Natural killer cell (primary cell): ENCODE results near the gene MOBP. TPM values are rescaled to one million over a fixed set of nuclear protein-coding genes. Genes with fewer than 3 reads are reported as not detected.

Experiments used
- ATAC-seq, 3 donors: fragments of 150-1000 bp in 2 of 3; fragments of 200-7000 bp in 1 of 3; cut with Tn5 transposase; 1 replicate in 1 of 3; 2 replicates in 2 of 3; pipeline ENCODE4 v1.10.0; 2021; ENCODE audit warnings: mild to moderate bottlenecking in 2 of 3, moderate library complexity in 2 of 3
- DNase-seq, 2 donors: peaks; one replicate each; pipeline versions ENCODE4 v3.0.0 to v3.0.0-alpha.2; 2013 to 2021; ENCODE audit warnings: mixed read lengths in 1 of 2
- H3K27ac ChIP-seq: one replicate; pipeline ENCODE4 v1.5.1; 2013; ENCODE audit warnings: mild to moderate bottlenecking, low read length
- H3K27me3 ChIP-seq: one replicate; pipeline ENCODE4 v1.6.1; 2013; ENCODE audit warnings: low read length; ENCODE audit not compliant: control insufficient read depth, insufficient read depth
- H3K36me3 ChIP-seq: one replicate; pipeline ENCODE4 v1.6.1; 2013; ENCODE audit warnings: low read length; ENCODE audit not compliant: control insufficient read depth, insufficient read depth
- H3K4me1 ChIP-seq: one replicate; pipeline ENCODE4 v1.6.1; 2013; ENCODE audit warnings: low read length; ENCODE audit not compliant: control insufficient read depth, insufficient read depth
- H3K4me3 ChIP-seq: one replicate; pipeline ENCODE4 v1.5.1; 2013; ENCODE audit warnings: low read length
- H3K9me3 ChIP-seq: one replicate; pipeline ENCODE4 v1.6.1; 2013; ENCODE audit warnings: low read length; ENCODE audit not compliant: control insufficient read depth, insufficient read depth
- H3K27ac Mint-ChIP-seq, 2 donors: one replicate each; pipeline ENCODE4 v1.8.0; 2022; ENCODE audit warnings: mild to moderate bottlenecking in 2 of 2, mixed read lengths in 2 of 2, moderate library complexity in 1 of 2
- H3K27me3 Mint-ChIP-seq, 2 donors: one replicate each; pipeline ENCODE4 v1.8.0; 2022; ENCODE audit warnings: low read depth in 2 of 2, mixed read lengths in 2 of 2
- H3K36me3 Mint-ChIP-seq: one replicate; pipeline ENCODE4 v1.8.0; 2022; ENCODE audit warnings: mixed read lengths
- H3K4me1 Mint-ChIP-seq, 2 donors: one replicate each; pipeline ENCODE4 v1.8.0; 2022; ENCODE audit warnings: mixed read lengths in 2 of 2
- H3K4me3 Mint-ChIP-seq: one replicate; pipeline ENCODE4 v1.8.0; 2022; ENCODE audit warnings: mild to moderate bottlenecking, moderate library complexity, mixed read lengths
- H3K9me3 Mint-ChIP-seq, 2 donors: one replicate each; pipeline ENCODE4 v1.8.0; 2022; ENCODE audit warnings: mixed read lengths in 2 of 2
- WGBS: methylation state at CpG from one replicate; pipeline ENCODE4 v1.1.7; 2013; ENCODE audit warnings: missing lambda C conversion rate; ENCODE audit not compliant: insufficient coverage; 5-methylcytosine and 5-hydroxymethylcytosine counted together
- intact Hi-C: fragments of 100-400 bp; cut with micrococcal nuclease; formaldehyde crosslinking; loops from one replicate; pipeline ENCODE4 v1.14.2; 2022
- total RNA-seq, 4 donors: library from RNA; stranded (reverse); fragments of 120-200 nt in 1 of 4; gene quantifications; one replicate each; pipeline versions ENCODE4 v1.2.3 to v1.2.4, GENCODE V29; 2013 to 2022
- TF ChIP-seq, protein P1 (sequence below): fragments of 200-600 bp; IDR thresholded peaks from one replicate; pipeline ENCODE4 v1.8.0; 2022; ENCODE audit warnings: antibody characterized with exemption

Gene MOBP
- total RNA-seq, 3 donors from 2014 or later (not counting 1 experiment from before 2014, with no cell fraction given): not detected

DNA sequence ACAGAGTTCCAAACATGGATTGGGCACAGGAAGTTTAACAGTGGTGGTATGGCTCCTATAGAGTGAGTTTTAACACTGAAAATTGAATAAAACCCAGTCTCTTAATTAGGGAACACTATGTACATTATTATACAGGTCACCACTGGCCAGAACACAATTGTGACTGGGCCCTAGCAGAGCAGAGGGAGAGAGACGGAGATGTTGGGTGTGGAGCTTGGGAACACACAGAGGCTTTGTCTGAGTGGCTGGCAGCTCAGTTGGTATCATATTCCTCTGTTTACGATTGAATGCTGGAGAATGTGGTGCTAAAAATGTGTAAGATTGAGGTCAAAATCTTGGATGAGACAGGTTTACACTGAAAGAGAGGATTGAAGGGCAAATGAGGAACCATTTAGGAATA, 6.8 kb upstream of the MOBP start:
- Mint-ChIP-seq H3K9me3 (no peaks in the 10 kb centered on the region), H3K27ac (no peak overlapping the region), H3K27me3 (peaks cover 9 to 27% of the 10 kb centered on the region in 2 donors), H3K4me3 (no peak overlapping the region), H3K4me1 (no peaks in the 10 kb centered on the region), H3K36me3 (no peaks in the 10 kb centered on the region)
- H3K9me3 ChIP-seq: no peaks in the 10 kb centered on the region
- H3K4me1 ChIP-seq: no peaks in the 10 kb centered on the region
- H3K27me3 ChIP-seq: no peaks in the 10 kb centered on the region
- TF ChIP-seq, protein P1, sequence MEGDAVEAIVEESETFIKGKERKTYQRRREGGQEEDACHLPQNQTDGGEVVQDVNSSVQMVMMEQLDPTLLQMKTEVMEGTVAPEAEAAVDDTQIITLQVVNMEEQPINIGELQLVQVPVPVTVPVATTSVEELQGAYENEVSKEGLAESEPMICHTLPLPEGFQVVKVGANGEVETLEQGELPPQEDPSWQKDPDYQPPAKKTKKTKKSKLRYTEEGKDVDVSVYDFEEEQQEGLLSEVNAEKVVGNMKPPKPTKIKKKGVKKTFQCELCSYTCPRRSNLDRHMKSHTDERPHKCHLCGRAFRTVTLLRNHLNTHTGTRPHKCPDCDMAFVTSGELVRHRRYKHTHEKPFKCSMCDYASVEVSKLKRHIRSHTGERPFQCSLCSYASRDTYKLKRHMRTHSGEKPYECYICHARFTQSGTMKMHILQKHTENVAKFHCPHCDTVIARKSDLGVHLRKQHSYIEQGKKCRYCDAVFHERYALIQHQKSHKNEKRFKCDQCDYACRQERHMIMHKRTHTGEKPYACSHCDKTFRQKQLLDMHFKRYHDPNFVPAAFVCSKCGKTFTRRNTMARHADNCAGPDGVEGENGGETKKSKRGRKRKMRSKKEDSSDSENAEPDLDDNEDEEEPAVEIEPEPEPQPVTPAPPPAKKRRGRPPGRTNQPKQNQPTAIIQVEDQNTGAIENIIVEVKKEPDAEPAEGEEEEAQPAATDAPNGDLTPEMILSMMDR: no peak
- no peak overlapping the region for H3K27ac ChIP-seq
- no peak overlapping the region for H3K4me3 ChIP-seq
- intact Hi-C loops: no loop called here
- DNase-seq (no peak), ATAC-seq (no peak)
- H3K36me3 ChIP-seq: no peaks in the 10 kb centered on the region
- WGBS: 91% methylated on average over 2 of the region's 2 CpGs

DNA sequence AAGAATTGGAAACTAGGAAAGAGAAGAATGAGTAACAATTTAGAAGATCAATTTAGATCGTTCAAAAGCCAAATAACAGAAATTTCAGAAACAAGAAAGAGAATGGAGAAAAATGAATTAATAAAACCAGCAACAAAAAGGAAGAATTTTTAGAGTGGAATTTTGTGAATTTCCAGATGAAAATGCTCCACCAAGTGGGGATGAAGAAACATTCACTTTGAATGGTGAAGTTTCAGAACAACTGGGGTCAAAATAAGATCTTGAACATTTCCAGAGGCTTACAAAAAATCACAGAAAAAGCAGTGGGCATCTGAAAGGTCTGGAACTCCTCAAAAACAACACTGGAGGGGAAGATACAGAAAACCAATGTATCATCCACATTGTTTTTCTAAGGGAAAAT, 4.2 kb upstream of the MOBP start:
- DNase-seq (no peak), ATAC-seq (no peak)
- no peaks in the 10 kb centered on the region for H3K4me1 Mint-ChIP-seq
- H3K4me3 Mint-ChIP-seq: no peak overlapping the region
- Histone ChIP-seq H3K4me1 (no peaks in the 10 kb centered on the region), H3K36me3 (no peaks in the 10 kb centered on the region), H3K9me3 (no peaks in the 10 kb centered on the region), H3K4me3 (no peak overlapping the region), H3K27me3 (peaks cover 2% of the 10 kb centered on the region), H3K27ac (no peak overlapping the region)
- intact Hi-C loops: no loop called here
- TF ChIP-seq, protein P1: no peak
- peaks cover 20 to 30% of the 10 kb centered on the region in 2 donors for H3K27me3 Mint-ChIP-seq
- H3K36me3 Mint-ChIP-seq: no peaks in the 10 kb centered on the region
- no CpG with 5 or more reads among the region's 1 CpG for WGBS
- H3K9me3 Mint-ChIP-seq: no peaks in the 10 kb centered on the region
- no peak overlapping the region for H3K27ac Mint-ChIP-seq

DNA sequence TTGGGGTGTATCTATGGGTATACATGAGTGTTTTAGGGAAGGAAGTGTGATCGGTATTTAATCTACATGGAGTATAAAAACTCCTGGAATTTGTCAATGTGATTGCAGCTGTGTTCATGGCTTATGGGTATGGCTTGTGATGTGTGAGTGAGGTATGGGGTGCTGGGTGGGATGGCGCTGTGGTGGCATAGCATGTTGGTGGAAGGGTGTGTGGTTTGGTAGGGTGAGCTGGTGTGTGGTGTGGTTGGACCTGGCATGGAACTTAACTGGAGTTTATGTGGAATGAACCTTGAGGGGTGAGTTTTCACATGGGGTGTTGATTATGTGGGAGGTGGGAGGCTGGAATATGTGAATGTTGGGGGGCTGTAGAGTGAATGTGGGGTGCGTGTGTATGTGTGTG, 492 bp upstream of the MOBP start:
- H3K27ac Mint-ChIP-seq: no peak overlapping the region
- no peak for DNase-seq
- H3K27ac ChIP-seq: no peak overlapping the region
- H3K36me3 Mint-ChIP-seq: no peaks in the 10 kb centered on the region
- H3K36me3 ChIP-seq: no peaks in the 10 kb centered on the region
- TF ChIP-seq, protein P1: no peak
- no peak for ATAC-seq
- H3K27me3 Mint-ChIP-seq: peaks cover 25 to 31% of the 10 kb centered on the region in 2 donors
- H3K4me3 Mint-ChIP-seq: no peak overlapping the region
- WGBS: 91% methylated on average over 3 of the region's 3 CpGs
- H3K4me1 Mint-ChIP-seq: no peaks in the 10 kb centered on the region
- intact Hi-C loops: no loop called here
- no peak overlapping the region for H3K4me3 ChIP-seq
- no peaks in the 10 kb centered on the region for H3K4me1 ChIP-seq
- H3K27me3 ChIP-seq: peaks cover 2% of the 10 kb centered on the region
- H3K9me3 ChIP-seq: no peaks in the 10 kb centered on the region
- H3K9me3 Mint-ChIP-seq: no peaks in the 10 kb centered on the region

DNA sequence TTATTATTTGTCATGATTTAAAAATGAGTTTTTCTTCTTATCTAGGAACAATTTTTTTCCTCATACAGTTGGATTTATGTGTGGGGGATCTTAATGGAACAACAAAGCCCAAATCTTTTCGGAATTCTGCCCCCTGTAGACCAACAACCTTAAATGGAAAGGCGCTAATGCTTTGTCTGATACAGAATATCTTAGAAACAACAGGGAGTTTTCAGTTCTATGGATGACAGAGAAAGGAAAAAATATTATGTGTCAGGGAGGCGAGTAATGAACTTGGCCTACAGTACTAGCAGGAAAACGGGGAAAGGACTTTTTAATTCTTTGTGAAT, 592 bp downstream of the MOBP start:
- H3K4me3 ChIP-seq: no peak overlapping the region
- H3K27ac ChIP-seq: no peak overlapping the region
- Mint-ChIP-seq H3K4me3 (no peak overlapping the region), H3K27me3 (peaks cover 23 to 36% of the 10 kb centered on the region in 2 donors), H3K27ac (no peak overlapping the region), H3K9me3 (no peaks in the 10 kb centered on the region), H3K36me3 (no peaks in the 10 kb centered on the region), H3K4me1 (no peaks in the 10 kb centered on the region)
- ATAC-seq: no peak
- peaks cover 2% of the 10 kb centered on the region for H3K27me3 ChIP-seq
- 81% methylated on average over 3 of the region's 4 CpGs for WGBS
- H3K9me3 ChIP-seq: no peaks in the 10 kb centered on the region
- DNase-seq: no peak
- H3K36me3 ChIP-seq: no peaks in the 10 kb centered on the region
- TF ChIP-seq, protein P1: no peak
- H3K4me1 ChIP-seq: no peaks in the 10 kb centered on the region
- intact Hi-C loops: no loop called here
